Breast epithelium (tissue), 3 donors: ENCODE measurements around the gene DET1.

Experiments
- POLR2A ChIP-seq: fragments of 450-650 bp; IDR thresholded peaks from one replicate; pipeline ENCODE4 v1.6.1; 2016; ENCODE audit warnings: antibody characterized with exemption, mild to moderate bottlenecking, moderate library complexity
- POLR2AphosphoS5 ChIP-seq, 3 donors: sonication (generic); formaldehyde crosslinking; IDR thresholded peaks; one replicate each; pipeline ENCODE4 v1.6.1; 2017; ENCODE audit warnings: antibody characterized with exemption in 3 of 3
- TF ChIP-seq, protein P1 (sequence below), 3 donors: fragments of 450-650 bp; IDR thresholded peaks; one replicate each; pipeline ENCODE4 v1.5.1; 2016 to 2017; ENCODE audit warnings: antibody characterized with exemption in 3 of 3, mild to moderate bottlenecking in 3 of 3, moderate library complexity in 3 of 3

DNA sequence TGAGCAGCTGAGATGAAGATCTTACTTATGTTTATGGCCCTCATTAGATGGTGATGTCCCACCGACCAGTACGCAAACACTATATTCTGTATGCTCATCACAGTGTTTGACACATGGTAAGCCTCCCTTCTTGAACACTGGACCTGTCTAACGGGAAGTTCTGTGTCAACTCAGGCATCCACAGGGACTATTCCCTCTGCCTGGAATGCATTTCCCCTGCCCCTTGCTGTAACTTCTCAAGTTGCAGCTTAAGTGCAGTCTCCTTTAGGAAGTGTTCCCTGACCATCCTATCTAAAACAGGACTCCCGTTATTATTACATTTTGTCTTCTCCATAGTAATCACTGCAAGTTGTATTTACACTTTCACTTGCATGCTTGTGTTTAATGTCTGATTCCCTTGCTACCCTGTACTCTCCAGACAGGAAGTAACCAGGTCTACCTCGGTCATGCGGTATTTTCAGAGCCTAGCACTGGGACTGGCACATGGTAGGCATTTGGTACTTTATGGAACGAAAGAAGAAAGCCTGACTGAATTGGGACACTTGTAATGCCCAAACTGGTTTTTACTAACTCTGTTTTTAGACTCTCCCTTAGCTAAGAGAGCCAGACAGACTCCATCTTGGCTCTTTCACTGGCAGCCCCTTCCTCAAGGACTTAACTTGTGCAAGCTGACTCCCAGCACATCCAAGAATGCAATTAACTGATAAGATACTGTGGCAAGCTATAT, 8.7 kb downstream of the DET1 start:
- TF ChIP-seq POLR2A (no peak), POLR2AphosphoS5 (IDR thresholded peaks at IDR 0.05) (no peak)
- TF ChIP-seq, protein P1, sequence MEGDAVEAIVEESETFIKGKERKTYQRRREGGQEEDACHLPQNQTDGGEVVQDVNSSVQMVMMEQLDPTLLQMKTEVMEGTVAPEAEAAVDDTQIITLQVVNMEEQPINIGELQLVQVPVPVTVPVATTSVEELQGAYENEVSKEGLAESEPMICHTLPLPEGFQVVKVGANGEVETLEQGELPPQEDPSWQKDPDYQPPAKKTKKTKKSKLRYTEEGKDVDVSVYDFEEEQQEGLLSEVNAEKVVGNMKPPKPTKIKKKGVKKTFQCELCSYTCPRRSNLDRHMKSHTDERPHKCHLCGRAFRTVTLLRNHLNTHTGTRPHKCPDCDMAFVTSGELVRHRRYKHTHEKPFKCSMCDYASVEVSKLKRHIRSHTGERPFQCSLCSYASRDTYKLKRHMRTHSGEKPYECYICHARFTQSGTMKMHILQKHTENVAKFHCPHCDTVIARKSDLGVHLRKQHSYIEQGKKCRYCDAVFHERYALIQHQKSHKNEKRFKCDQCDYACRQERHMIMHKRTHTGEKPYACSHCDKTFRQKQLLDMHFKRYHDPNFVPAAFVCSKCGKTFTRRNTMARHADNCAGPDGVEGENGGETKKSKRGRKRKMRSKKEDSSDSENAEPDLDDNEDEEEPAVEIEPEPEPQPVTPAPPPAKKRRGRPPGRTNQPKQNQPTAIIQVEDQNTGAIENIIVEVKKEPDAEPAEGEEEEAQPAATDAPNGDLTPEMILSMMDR (IDR thresholded peaks at IDR 0.05): no peak
